NB4 (cell line): ENCODE results near the gene SRP68.

ENCODE experiments used
- DNase-seq: peaks from one replicate; pipeline ENCODE4 v3.0.0; 2010; ENCODE audit warnings: low read depth
- H3K4me3 ChIP-seq: one replicate; pipeline ENCODE4 v1.5.1; 2011; ENCODE audit warnings: mild to moderate bottlenecking, low read depth, low read length, moderate library complexity
- CTCF ChIP-seq: IDR thresholded peaks from one replicate; pipeline ENCODE4 v1.5.1; 2012; ENCODE audit warnings: low read depth, low read length
- MAX ChIP-seq: IDR thresholded peaks from 2 replicates; pipeline ENCODE4 v1.6.1; 2011; ENCODE audit warnings: low read depth, low read length
- MYC ChIP-seq: IDR thresholded peaks from 2 replicates; pipeline ENCODE4 v1.6.1; 2011; ENCODE audit warnings: low read depth, low read length
- POLR2A ChIP-seq: IDR thresholded peaks from 2 replicates; pipeline ENCODE4 v1.6.1; 2011; ENCODE audit warnings: mild to moderate bottlenecking; ENCODE audit not compliant: insufficient read length; ENCODE audit errors: extremely low read depth

The SRP68 gene

GRCh38 chr17:76097716-76098295, 25.5 kb upstream of the SRP68 start:
- no peak overlapping the region for H3K4me3 ChIP-seq
- TF ChIP-seq MAX, result no peak
- no peak for DNase-seq

- DNase-seq, result no peak
- no peak overlapping the region for H3K4me3 ChIP-seq
- TF ChIP-seq MAX (no peak), POLR2A (no peak), MYC (no peak), CTCF (no peak)
Observed at GRCh38 chr17:76095943-76096342, 23.6 kb upstream of the SRP68 start.

GRCh38 chr17:76094046-76094445, 21.7 kb upstream of the SRP68 start:
- no peak overlapping the region for H3K4me3 ChIP-seq
- DNase-seq, result no peak
- TF ChIP-seq CTCF (no peak), POLR2A (no peak), MAX (no peak), MYC (no peak)

- no peak for TF ChIP-seq MAX
- no peak for TF ChIP-seq CTCF
- TF ChIP-seq POLR2A, result no peak
- no peak for TF ChIP-seq MYC
- no peak overlapping the region for H3K4me3 ChIP-seq
- DNase-seq, result no peak
Observed at GRCh38 chr17:76092526-76093413, 20.5 kb upstream of the SRP68 start.

GRCh38 chr17:76091526-76092286, 19.4 kb upstream of the SRP68 start:
- TF ChIP-seq POLR2A, result no peak
- TF ChIP-seq CTCF, result no peak
- TF ChIP-seq MYC, result no peak
- no peak for TF ChIP-seq MAX
- no peak for DNase-seq
- no peak overlapping the region for H3K4me3 ChIP-seq
